ENCODE data around the gene UNC5A.

The UNC5A gene

GRCh38 chr5:176796411-176796810, 13.9 kb upstream of the UNC5A start:
- Histone ChIP-seq H3K9ac (ENCODE audit: insufficient read length) (no peak overlapping the region), H3K9me3 (ENCODE audit: low read depth, low read length) (no peaks in the 10 kb centered on the region), H3K27ac (no peak overlapping the region), H3K36me3 (ENCODE audit: insufficient read depth, low read length) (no peaks in the 10 kb centered on the region), H3K4me3 (no peak overlapping the region)
- DNase-seq (ENCODE audit: low read depth, low spot score), result no peak
- TF ChIP-seq FOXP2 (optimal IDR thresholded peaks at IDR 0.05; ENCODE audit: control extremely low read depth, extremely low read length, insufficient read depth), result no peak
- no peak for TF ChIP-seq EZH2 (IDR thresholded peaks at IDR 0.05)

GRCh38 chr5:176796970-176797369, 13.4 kb upstream of the UNC5A start:
- Histone ChIP-seq H3K9ac (ENCODE audit: insufficient read length) (no peak overlapping the region), H3K36me3 (ENCODE audit: insufficient read depth, low read length) (no peaks in the 10 kb centered on the region), H3K4me3 (no peak overlapping the region), H3K9me3 (ENCODE audit: low read depth, low read length) (no peaks in the 10 kb centered on the region), H3K27ac (no peak overlapping the region)
- DNase-seq (ENCODE audit: low read depth, low spot score), result no peak
- no peak for TF ChIP-seq POLR2AphosphoS5 (IDR thresholded peaks at IDR 0.05; ENCODE audit: borderline replicate concordance, low read depth, low read length)
- no peak for TF ChIP-seq FOXP2 (optimal IDR thresholded peaks at IDR 0.05; ENCODE audit: control extremely low read depth, extremely low read length, insufficient read depth)
- no peak for TF ChIP-seq EZH2 (IDR thresholded peaks at IDR 0.05)

GRCh38 chr5:176797456-176798050, 12.8 kb upstream of the UNC5A start:
- H3K27ac ChIP-seq, result no peak overlapping the region
- H3K36me3 ChIP-seq (ENCODE audit: insufficient read depth, low read length), result no peaks in the 10 kb centered on the region
- no peaks in the 10 kb centered on the region for H3K9me3 ChIP-seq (ENCODE audit: low read depth, low read length)
- DNase-seq (ENCODE audit: low read depth, low spot score), result no peak
- H3K9ac ChIP-seq (ENCODE audit: insufficient read length), result no peak overlapping the region
- H3K4me3 ChIP-seq, result no peak overlapping the region
- no peak for TF ChIP-seq EZH2 (IDR thresholded peaks at IDR 0.05)
- no peak for TF ChIP-seq FOXP2 (optimal IDR thresholded peaks at IDR 0.05; ENCODE audit: control extremely low read depth, extremely low read length, insufficient read depth)
- no peak for TF ChIP-seq POLR2AphosphoS5 (IDR thresholded peaks at IDR 0.05; ENCODE audit: borderline replicate concordance, low read depth, low read length)

- DNase-seq (ENCODE audit: low read depth, low spot score), result no peak
- no peak overlapping the region for H3K27ac ChIP-seq
Measured at GRCh38 chr5:176798086-176798876, 12.1 kb upstream of the UNC5A start.

GRCh38 chr5:176798949-176799348, 11.4 kb upstream of the UNC5A start:
- Histone ChIP-seq H3K9ac (ENCODE audit: insufficient read length) (no peak overlapping the region), H3K36me3 (ENCODE audit: insufficient read depth, low read length) (no peaks in the 10 kb centered on the region), H3K9me3 (ENCODE audit: low read depth, low read length) (no peaks in the 10 kb centered on the region), H3K27ac (no peak overlapping the region), H3K4me3 (no peak overlapping the region)
- no peak for DNase-seq (ENCODE audit: low read depth, low spot score)
- TF ChIP-seq FOXP2 (optimal IDR thresholded peaks at IDR 0.05; ENCODE audit: control extremely low read depth, extremely low read length, insufficient read depth), result no peak
- no peak for TF ChIP-seq POLR2AphosphoS5 (IDR thresholded peaks at IDR 0.05; ENCODE audit: borderline replicate concordance, low read depth, low read length)
- TF ChIP-seq EZH2 (IDR thresholded peaks at IDR 0.05), result no peak

More at GRCh38 chr5:176798086-176798876, 12.1 kb upstream of the UNC5A start:
- Histone ChIP-seq H3K9ac (ENCODE audit: insufficient read length) (no peak overlapping the region), H3K9me3 (ENCODE audit: low read depth, low read length) (no peaks in the 10 kb centered on the region), H3K36me3 (ENCODE audit: insufficient read depth, low read length) (no peaks in the 10 kb centered on the region), H3K4me3 (no peak overlapping the region)
- TF ChIP-seq POLR2AphosphoS5 (IDR thresholded peaks at IDR 0.05; ENCODE audit: borderline replicate concordance, low read depth, low read length) (no peak), FOXP2 (optimal IDR thresholded peaks at IDR 0.05; ENCODE audit: control extremely low read depth, extremely low read length, insufficient read depth) (no peak), EZH2 (IDR thresholded peaks at IDR 0.05) (no peak)

- no peak overlapping the region for H3K4me3 ChIP-seq
- no peak overlapping the region for H3K27ac ChIP-seq
- H3K36me3 ChIP-seq (ENCODE audit: insufficient read depth, low read length), result no peaks in the 10 kb centered on the region
- no peak overlapping the region for H3K9ac ChIP-seq (ENCODE audit: insufficient read length)
- no peak for DNase-seq (ENCODE audit: low read depth, low spot score)
- TF ChIP-seq POLR2AphosphoS5 (IDR thresholded peaks at IDR 0.05; ENCODE audit: borderline replicate concordance, low read depth, low read length), result no peak
- H3K9me3 ChIP-seq (ENCODE audit: low read depth, low read length), result no peaks in the 10 kb centered on the region
Measured at GRCh38 chr5:176799488-176799887, 10.9 kb upstream of the UNC5A start.

- Histone ChIP-seq H3K9me3 (ENCODE audit: low read depth, low read length) (no peaks in the 10 kb centered on the region), H3K4me3 (no peak overlapping the region), H3K36me3 (ENCODE audit: insufficient read depth, low read length) (no peaks in the 10 kb centered on the region), H3K9ac (ENCODE audit: insufficient read length) (no peak overlapping the region), H3K27ac (no peak overlapping the region)
- DNase-seq (ENCODE audit: low read depth, low spot score), result no peak
- TF ChIP-seq POLR2AphosphoS5 (IDR thresholded peaks at IDR 0.05; ENCODE audit: borderline replicate concordance, low read depth, low read length) (no peak), FOXP2 (optimal IDR thresholded peaks at IDR 0.05; ENCODE audit: control extremely low read depth, extremely low read length, insufficient read depth) (no peak), EZH2 (IDR thresholded peaks at IDR 0.05) (no peak)
Measured at GRCh38 chr5:176800024-176800423, 10.3 kb upstream of the UNC5A start.

- Histone ChIP-seq H3K4me3 (no peak overlapping the region), H3K27ac (no peak overlapping the region), H3K36me3 (ENCODE audit: insufficient read depth, low read length) (no peaks in the 10 kb centered on the region), H3K9me3 (ENCODE audit: low read depth, low read length) (no peaks in the 10 kb centered on the region), H3K9ac (ENCODE audit: insufficient read length) (no peak overlapping the region)
- no peak for TF ChIP-seq FOXP2 (optimal IDR thresholded peaks at IDR 0.05; ENCODE audit: control extremely low read depth, extremely low read length, insufficient read depth)
- TF ChIP-seq EZH2 (IDR thresholded peaks at IDR 0.05), result no peak
- TF ChIP-seq POLR2AphosphoS5 (IDR thresholded peaks at IDR 0.05; ENCODE audit: borderline replicate concordance, low read depth, low read length), result no peak
- no peak for DNase-seq (ENCODE audit: low read depth, low spot score)
Measured at GRCh38 chr5:176802116-176802784, 8.1 kb upstream of the UNC5A start.

All from SK-N-MC (cell line).